OCI-LY1 (cell line): Measurements from ENCODE around the gene MAGI2.

Source experiments
- H2AFZ ChIP-seq: fragments of 200-600 bp; sonication (generic), shearing (Covaris generic); 2 replicates; pipeline ENCODE4 v1.6.0; 2014; ENCODE audit warnings: antibody characterized with exemption, mild to moderate bottlenecking, low read length
- H3F3A ChIP-seq: fragments of 200-600 bp; sonication (generic), shearing (Covaris generic); 2 replicates; pipeline ENCODE4 v1.6.0; 2014; ENCODE audit warnings: mild to moderate bottlenecking, antibody characterized with exemption, low read length, moderate library complexity; ENCODE audit not compliant: insufficient read depth
- H3K27ac ChIP-seq: fragments of 200-600 bp; sonication (generic); 2 replicates; pipeline ENCODE4 v1.5.1; 2014; ENCODE audit warnings: low read length, mixed run types, mild to moderate bottlenecking, low read depth; ENCODE audit not compliant: poor library complexity, severe bottlenecking
- H3K27me3 ChIP-seq: fragments of 200-600 bp; sonication (generic); 2 replicates; pipeline ENCODE4 v1.6.0; 2014; ENCODE audit warnings: antibody characterized with exemption, mild to moderate bottlenecking, low read length, moderate library complexity; ENCODE audit not compliant: insufficient read depth
- H3K36me3 ChIP-seq: fragments of 200-600 bp; sonication (generic); 2 replicates; pipeline ENCODE4 v1.6.1; 2014; ENCODE audit warnings: mild to moderate bottlenecking, antibody characterized with exemption, low read length, moderate library complexity, mixed read lengths; ENCODE audit not compliant: insufficient read depth
- H3K4me1 ChIP-seq: fragments of 200-600 bp; sonication (generic); 2 replicates; pipeline ENCODE4 v1.5.1; 2014; ENCODE audit warnings: mild to moderate bottlenecking, low read length, moderate library complexity; ENCODE audit not compliant: insufficient read depth, severe bottlenecking
- H3K4me2 ChIP-seq: fragments of 200-600 bp; sonication (generic), shearing (Covaris generic); 2 replicates; pipeline ENCODE4 v1.6.1; 2014; ENCODE audit warnings: low read length
- H3K4me3 ChIP-seq: fragments of 200-600 bp; sonication (generic); 2 replicates; pipeline ENCODE4 v1.5.1; 2014; ENCODE audit warnings: low read length, low read depth, mild to moderate bottlenecking, mixed read lengths; ENCODE audit not compliant: poor library complexity, severe bottlenecking
- H3K79me2 ChIP-seq: fragments of 200-600 bp; shearing (Covaris generic); 2 replicates; pipeline ENCODE4 v1.6.1; 2016; ENCODE audit warnings: mixed run types, low read length, mixed read lengths; ENCODE audit not compliant: insufficient read depth
- H3K9ac ChIP-seq: fragments of 200-600 bp; sonication (generic), shearing (Covaris generic); 2 replicates; pipeline ENCODE4 v1.6.1; 2014; ENCODE audit warnings: mild to moderate bottlenecking, low read length, mixed read lengths
- H3K9me2 ChIP-seq: fragments of 200-600 bp; sonication (generic), shearing (Covaris generic); 2 replicates; pipeline ENCODE4 v1.6.1; 2014; ENCODE audit warnings: low read depth, mild to moderate bottlenecking, low read length, mixed read lengths
- H3K9me3 ChIP-seq: fragments of 200-600 bp; shearing (Covaris generic); 2 replicates; pipeline ENCODE4 v1.6.1; 2014; ENCODE audit warnings: low read length, mixed read lengths
- H4K20me1 ChIP-seq: fragments of 200-600 bp; sonication (generic), shearing (Covaris generic); 2 replicates; pipeline ENCODE4 v1.6.0; 2016; ENCODE audit warnings: mild to moderate bottlenecking, low read length; ENCODE audit not compliant: insufficient read depth
- EZH2 ChIP-seq: fragments of 200-600 bp; sonication (generic), shearing (Covaris generic); IDR thresholded peaks from 2 replicates; pipeline ENCODE4 v1.8.0; 2017; ENCODE audit warnings: borderline replicate concordance, mixed run types, mild to moderate bottlenecking, antibody characterized with exemption, low read length, moderate library complexity, mixed read lengths
- TF ChIP-seq, protein P1 (sequence below): fragments of 200-600 bp; sonication (generic), shearing (Covaris generic); IDR thresholded peaks from 2 replicates; pipeline ENCODE4 v1.5.1; 2017; ENCODE audit warnings: mild to moderate bottlenecking, antibody characterized with exemption, low read length, moderate library complexity, mixed read lengths

MAGI2 gene

GRCh38 chr7:78112488-78112887 lies 1341.0 kb downstream of the MAGI2 start:
- H3K9me2 ChIP-seq: no peaks in the 10 kb centered on the region
- no peaks in the 10 kb centered on the region for H3K36me3 ChIP-seq
- TF ChIP-seq, protein P1, sequence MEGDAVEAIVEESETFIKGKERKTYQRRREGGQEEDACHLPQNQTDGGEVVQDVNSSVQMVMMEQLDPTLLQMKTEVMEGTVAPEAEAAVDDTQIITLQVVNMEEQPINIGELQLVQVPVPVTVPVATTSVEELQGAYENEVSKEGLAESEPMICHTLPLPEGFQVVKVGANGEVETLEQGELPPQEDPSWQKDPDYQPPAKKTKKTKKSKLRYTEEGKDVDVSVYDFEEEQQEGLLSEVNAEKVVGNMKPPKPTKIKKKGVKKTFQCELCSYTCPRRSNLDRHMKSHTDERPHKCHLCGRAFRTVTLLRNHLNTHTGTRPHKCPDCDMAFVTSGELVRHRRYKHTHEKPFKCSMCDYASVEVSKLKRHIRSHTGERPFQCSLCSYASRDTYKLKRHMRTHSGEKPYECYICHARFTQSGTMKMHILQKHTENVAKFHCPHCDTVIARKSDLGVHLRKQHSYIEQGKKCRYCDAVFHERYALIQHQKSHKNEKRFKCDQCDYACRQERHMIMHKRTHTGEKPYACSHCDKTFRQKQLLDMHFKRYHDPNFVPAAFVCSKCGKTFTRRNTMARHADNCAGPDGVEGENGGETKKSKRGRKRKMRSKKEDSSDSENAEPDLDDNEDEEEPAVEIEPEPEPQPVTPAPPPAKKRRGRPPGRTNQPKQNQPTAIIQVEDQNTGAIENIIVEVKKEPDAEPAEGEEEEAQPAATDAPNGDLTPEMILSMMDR: no peak
- TF ChIP-seq EZH2: no peak
- no peaks in the 10 kb centered on the region for H3K9me3 ChIP-seq
- no peaks in the 10 kb centered on the region; the same call in 1 of the 2 replicates for H3F3A ChIP-seq
- no peaks in the 10 kb centered on the region for H4K20me1 ChIP-seq
- no peak overlapping the region for H2AFZ ChIP-seq
- no peaks in the 10 kb centered on the region for H3K79me2 ChIP-seq
- H3K27ac ChIP-seq: no peak overlapping the region
- no peaks in the 10 kb centered on the region for H3K27me3 ChIP-seq
- H3K4me3 ChIP-seq: no peak overlapping the region
- H3K9ac ChIP-seq: no peak overlapping the region
- no peaks in the 10 kb centered on the region for H3K4me1 ChIP-seq
- H3K4me2 ChIP-seq: no peak overlapping the region

GRCh38 chr7:78111386-78111785 lies 1342.1 kb downstream of the MAGI2 start:
- no peaks in the 10 kb centered on the region; the same call in 1 of the 2 replicates for H3F3A ChIP-seq
- H3K9ac ChIP-seq: no peak overlapping the region
- H3K27ac ChIP-seq: no peak overlapping the region
- TF ChIP-seq EZH2: no peak
- TF ChIP-seq, protein P1: no peak
- no peaks in the 10 kb centered on the region for H4K20me1 ChIP-seq
- H2AFZ ChIP-seq: no peak overlapping the region
- no peak overlapping the region for H3K4me3 ChIP-seq
- no peaks in the 10 kb centered on the region for H3K36me3 ChIP-seq
- H3K4me2 ChIP-seq: no peak overlapping the region
- no peaks in the 10 kb centered on the region for H3K4me1 ChIP-seq
- H3K9me3 ChIP-seq: no peaks in the 10 kb centered on the region
- no peaks in the 10 kb centered on the region for H3K27me3 ChIP-seq
- H3K79me2 ChIP-seq: no peaks in the 10 kb centered on the region
- H3K9me2 ChIP-seq: no peaks in the 10 kb centered on the region

DNA sequence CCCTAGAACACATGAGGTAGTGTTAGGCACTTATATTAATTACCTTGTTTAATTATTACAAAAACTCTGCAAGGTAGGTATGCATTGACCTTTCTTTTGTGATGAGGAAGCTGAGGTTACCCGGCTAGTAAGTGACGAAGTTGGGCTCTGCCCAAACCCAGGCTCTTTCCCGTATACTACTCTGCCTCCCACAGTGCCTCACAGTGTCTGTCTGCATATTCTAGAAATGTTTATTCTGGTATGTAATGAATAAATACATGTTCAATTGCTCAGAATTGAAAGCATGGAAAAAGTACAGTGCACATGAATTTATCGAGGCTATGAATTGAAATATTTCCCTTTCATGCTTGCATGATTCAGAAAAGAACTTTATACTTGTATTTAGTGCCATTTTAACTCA lies 1350.0 kb downstream of the MAGI2 start:
- H3K4me3 ChIP-seq: no peak overlapping the region

More for the DNA sequence above, 1350.0 kb downstream of the MAGI2 start:
- Histone ChIP-seq H3K36me3 (no peaks in the 10 kb centered on the region), H2AFZ (no peak overlapping the region), H3K4me2 (no peak overlapping the region), H4K20me1 (no peaks in the 10 kb centered on the region), H3K9me3 (no peaks in the 10 kb centered on the region), H3K4me1 (no peaks in the 10 kb centered on the region), H3K27ac (no peak overlapping the region), H3K9me2 (no peaks in the 10 kb centered on the region), H3F3A (no peaks in the 10 kb centered on the region; the same call in 1 of the 2 replicates), H3K27me3 (no peaks in the 10 kb centered on the region), H3K79me2 (no peaks in the 10 kb centered on the region), H3K9ac (no peak overlapping the region)
- TF ChIP-seq, protein P1: no peak
- TF ChIP-seq EZH2: no peak
